PC-9 (cell line): ENCODE results near the gene CD96. TPM values are rescaled to one million over a fixed set of nuclear protein-coding genes. Genes with fewer than 3 reads are reported as not detected.

Source experiments
- BruUV-seq: library from RNA; stranded (reverse); fragments of 400-500 nt; replicated peaks from 2 replicates; lab custom pipeline; 2021; lab: Mats Ljungman, UMichigan
- CTCF ChIA-PET: fragments of 300-600 bp; sonication (Branson Sonifier 250); formaldehyde crosslinking; loops from one replicate; lab custom pipeline; 2022; ENCODE audit warnings: antibody characterized with exemption; lab: Charles Lee
- POLR2A ChIA-PET: fragments of 300-600 bp; sonication (Branson Sonifier 250); formaldehyde crosslinking; loops from one replicate; lab custom pipeline; 2022; ENCODE audit warnings: antibody characterized with exemption; ENCODE audit not compliant: unreplicated experiment; lab: Charles Lee
- DNase-seq, 2 experiments: peaks; one replicate each; pipeline versions ENCODE4 v3.0.0 to v3.0.0-alpha.2; 2015 to 2022; ENCODE audit warnings: mixed read lengths in 1 of 2
- H2AFZ ChIP-seq: fragments of 200-600 bp; sonication (generic); 2 replicates; pipeline ENCODE4 v1.8.1; 2017; ENCODE audit warnings: antibody characterized with exemption
- H3F3A ChIP-seq: fragments of 200-600 bp; sonication (generic); 2 replicates; pipeline ENCODE4 v1.8.1; 2017; ENCODE audit warnings: antibody characterized with exemption, mild to moderate bottlenecking, low read depth; ENCODE audit not compliant: insufficient read depth
- H3K27ac ChIP-seq: fragments of 200-600 bp; sonication (generic); 2 replicates; pipeline ENCODE4 v1.6.1; 2016; ENCODE audit warnings: mixed run types
- H3K27me3 ChIP-seq: fragments of 200-600 bp; sonication (generic); 2 replicates; pipeline ENCODE4 v1.6.1; 2016; ENCODE audit warnings: low read depth, mixed run types; ENCODE audit not compliant: insufficient read depth
- H3K36me3 ChIP-seq: fragments of 200-600 bp; sonication (generic); 2 replicates; pipeline ENCODE4 v1.6.1; 2016; ENCODE audit warnings: low read depth, mixed run types
- H3K4me1 ChIP-seq: fragments of 200-600 bp; sonication (generic); replicated peaks from 2 replicates; pipeline ENCODE4 v1.6.1; 2016; ENCODE audit warnings: mixed run types; ENCODE audit not compliant: insufficient read depth
- H3K4me2 ChIP-seq: fragments of 200-600 bp; sonication (generic); 2 replicates; pipeline ENCODE4 v1.6.1; 2017; ENCODE audit warnings: mixed run types
- H3K4me3 ChIP-seq: fragments of 200-600 bp; sonication (generic); 2 replicates; pipeline ENCODE4 v1.6.1; 2016; ENCODE audit warnings: mixed run types
- H3K79me2 ChIP-seq: fragments of 200-600 bp; sonication (generic); 2 replicates; pipeline ENCODE4 v1.6.1; 2017; ENCODE audit warnings: low read depth, mixed run types
- H3K9me2 ChIP-seq: fragments of 200-600 bp; sonication (generic); 2 replicates; pipeline ENCODE4 v1.8.1; 2017; ENCODE audit warnings: mild to moderate bottlenecking; ENCODE audit not compliant: insufficient read depth
- H3K9me3 ChIP-seq: fragments of 200-600 bp; sonication (generic); 2 replicates; pipeline ENCODE4 v1.8.1; 2016; ENCODE audit warnings: low read depth; ENCODE audit not compliant: insufficient read depth
- H4K20me1 ChIP-seq: fragments of 200-600 bp; sonication (generic); 2 replicates; pipeline ENCODE4 v1.8.1; 2017; ENCODE audit not compliant: insufficient read depth
- EZH2 ChIP-seq: fragments of 200-600 bp; sonication (generic); IDR thresholded peaks from 2 replicates; pipeline ENCODE4 v1.8.0; 2017; ENCODE audit warnings: antibody characterized with exemption, low read depth
- intact Hi-C: fragments of 100-400 bp; cut with micrococcal nuclease; formaldehyde crosslinking; loops from one replicate; pipeline ENCODE4 v1.10.0; 2022; ENCODE audit not compliant: unreplicated experiment
- total RNA-seq: library from RNA; stranded (reverse); gene quantifications from 2 replicates; pipeline ENCODE4 v1.2.3, GENCODE V29; 2021
- TF ChIP-seq, protein P1 (sequence below): fragments of 200-600 bp; sonication (generic); conservative IDR thresholded peaks from 2 replicates; pipeline ENCODE4 v1.6.1; 2017; ENCODE audit warnings: mixed run types, antibody characterized with exemption, mild to moderate bottlenecking, moderate library complexity

The CD96 gene
- total RNA-seq, 1 experiment from 2014 or later = 0.11 TPM

DNA sequence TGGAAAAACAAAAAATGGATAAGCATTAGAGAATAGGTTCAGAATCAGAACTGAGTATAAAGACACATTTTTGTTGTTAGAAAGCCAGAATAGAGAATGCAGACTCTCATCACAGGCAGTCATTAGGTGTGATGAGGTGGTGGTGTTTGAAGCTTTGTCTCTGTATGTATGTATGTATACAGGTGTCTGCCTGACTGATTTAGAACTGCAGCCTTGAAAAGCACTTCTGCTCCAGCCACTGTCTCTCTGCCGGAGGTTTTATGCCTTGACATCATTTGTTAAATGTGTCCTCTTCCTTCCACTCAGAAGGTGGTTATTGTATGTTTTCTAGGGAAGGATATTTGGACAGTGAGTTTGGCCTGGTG is 133.8 kb downstream of the CD96 start:
- intact Hi-C loops = loop anchor here (1.0 to 5.0 kb wide), 8 partner anchors 59 to 604 kb away; partner anchors contain the start of genes NECTIN3 and ZBED2
- Histone ChIP-seq H3K9me3 (no peaks in the 10 kb centered on the region), H3K4me2 (peak overlapping the region; percentile 92), H3K27ac (peak overlapping the region; percentile 83), H3K4me1 (peaks cover 44% of the 10 kb centered on the region), H3K36me3 (peaks cover 4% of the 10 kb centered on the region), H3F3A (peaks cover 39% of the 10 kb centered on the region), H2AFZ (peak overlapping the region; percentile 1; the same call in 1 of the 2 replicates), H3K9me2 (no peaks in the 10 kb centered on the region), H3K27me3 (no peaks in the 10 kb centered on the region), H4K20me1 (no peaks in the 10 kb centered on the region), H3K79me2 (peaks cover 53% of the 10 kb centered on the region), H3K4me3 (peak overlapping the region; percentile 62)
- POLR2A ChIA-PET = no interaction called here
- CTCF ChIA-PET = no interaction called here
- TF ChIP-seq, protein P1, sequence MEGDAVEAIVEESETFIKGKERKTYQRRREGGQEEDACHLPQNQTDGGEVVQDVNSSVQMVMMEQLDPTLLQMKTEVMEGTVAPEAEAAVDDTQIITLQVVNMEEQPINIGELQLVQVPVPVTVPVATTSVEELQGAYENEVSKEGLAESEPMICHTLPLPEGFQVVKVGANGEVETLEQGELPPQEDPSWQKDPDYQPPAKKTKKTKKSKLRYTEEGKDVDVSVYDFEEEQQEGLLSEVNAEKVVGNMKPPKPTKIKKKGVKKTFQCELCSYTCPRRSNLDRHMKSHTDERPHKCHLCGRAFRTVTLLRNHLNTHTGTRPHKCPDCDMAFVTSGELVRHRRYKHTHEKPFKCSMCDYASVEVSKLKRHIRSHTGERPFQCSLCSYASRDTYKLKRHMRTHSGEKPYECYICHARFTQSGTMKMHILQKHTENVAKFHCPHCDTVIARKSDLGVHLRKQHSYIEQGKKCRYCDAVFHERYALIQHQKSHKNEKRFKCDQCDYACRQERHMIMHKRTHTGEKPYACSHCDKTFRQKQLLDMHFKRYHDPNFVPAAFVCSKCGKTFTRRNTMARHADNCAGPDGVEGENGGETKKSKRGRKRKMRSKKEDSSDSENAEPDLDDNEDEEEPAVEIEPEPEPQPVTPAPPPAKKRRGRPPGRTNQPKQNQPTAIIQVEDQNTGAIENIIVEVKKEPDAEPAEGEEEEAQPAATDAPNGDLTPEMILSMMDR = no peak
- no peak for TF ChIP-seq EZH2
- no peak for DNase-seq
- no TSS peak for BruUV-seq

DNA sequence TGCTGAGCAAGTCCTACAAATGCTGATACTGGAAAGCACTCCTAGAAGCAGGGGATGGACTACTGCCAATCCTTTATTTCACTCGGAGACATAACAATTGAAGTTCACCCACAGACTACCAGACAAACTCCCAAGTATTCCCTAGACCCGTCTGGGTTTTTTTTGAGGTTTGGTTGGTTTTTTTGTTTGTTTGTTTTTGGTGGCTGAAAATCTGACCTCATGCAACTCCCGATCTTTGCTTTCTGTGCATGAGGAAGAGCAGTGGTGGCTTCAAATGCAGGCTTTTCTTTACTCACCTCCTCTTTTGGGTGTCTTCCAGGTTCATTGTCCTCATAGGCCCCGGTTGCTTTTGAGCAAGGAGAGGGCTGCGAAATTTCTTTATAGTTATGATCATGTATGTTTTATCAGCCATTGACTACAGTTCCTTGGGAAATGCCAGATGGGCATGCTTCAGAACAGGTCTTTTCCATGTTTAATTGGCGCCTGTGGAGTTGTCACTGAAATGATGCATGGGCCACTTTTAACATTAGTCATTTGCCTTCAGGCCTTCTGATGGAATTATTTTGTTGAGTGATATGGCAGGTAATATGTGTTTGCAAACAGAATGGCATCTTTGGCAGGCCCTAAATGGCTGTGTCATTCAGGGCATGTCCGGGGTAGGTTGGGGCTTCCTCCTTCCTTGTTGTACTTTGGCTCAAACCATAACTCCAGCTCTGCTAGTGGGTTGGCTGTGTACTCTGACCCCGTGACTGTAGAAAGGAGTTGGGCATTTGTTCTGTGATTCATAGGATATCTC is 134.4 kb downstream of the CD96 start:
- intact Hi-C loops = loop anchor here (1.0 to 5.0 kb wide), 8 partner anchors 59 to 604 kb away; partner anchors contain the start of genes NECTIN3 and ZBED2
- Histone ChIP-seq H3K9me2 (no peaks in the 10 kb centered on the region), H3K27me3 (no peaks in the 10 kb centered on the region), H4K20me1 (no peaks in the 10 kb centered on the region), H3K36me3 (peaks cover 4% of the 10 kb centered on the region), H3F3A (peaks cover 39% of the 10 kb centered on the region), H3K4me2 (peak overlapping the region; percentile 92), H3K9me3 (no peaks in the 10 kb centered on the region), H3K27ac (peak overlapping the region; percentile 83), H2AFZ (peak overlapping the region; percentile 12; the same call in 1 of the 2 replicates), H3K4me1 (peaks cover 44% of the 10 kb centered on the region), H3K79me2 (peaks cover 59% of the 10 kb centered on the region), H3K4me3 (peak overlapping the region; percentile 62)
- peak; percentile 92 to 100 for DNase-seq
- CTCF ChIA-PET = interaction anchor here (0.7 to 1.1 kb wide), 2 partner anchors 40 to 99 kb away, joined by 3 read pairs; no protein-coding TSS in a partner anchor
- TF ChIP-seq EZH2 = no peak
- TF ChIP-seq, protein P1 = no peak
- BruUV-seq = TSS peak; percentile 34
- POLR2A ChIA-PET = interaction anchor here (0.5 to 1.0 kb wide), 6 partner anchors 81 to 303 kb away, joined by 3 to 8 read pairs (median 4); partner anchors contain the start of genes ABHD10 and ZBED2

DNA sequence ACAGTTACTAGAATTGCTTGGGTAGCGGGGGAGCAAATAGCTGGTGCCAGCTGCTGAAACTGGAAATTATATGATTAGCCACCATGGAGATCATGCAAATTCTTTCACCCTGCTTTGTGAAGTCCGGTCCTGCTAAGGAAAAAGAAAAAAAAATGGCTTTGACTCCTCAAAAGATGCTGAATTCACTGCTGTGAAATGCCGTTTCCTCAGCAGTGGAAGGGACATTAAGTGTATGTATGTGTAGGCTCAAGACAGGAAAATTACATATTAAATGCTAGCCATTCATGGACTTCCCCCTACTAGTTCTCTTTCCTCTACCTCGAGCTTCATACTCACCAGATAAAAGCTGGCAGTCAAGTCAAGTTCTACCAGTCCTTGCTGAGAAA is 135.0 kb downstream of the CD96 start:
- Histone ChIP-seq H3K9me2 (no peaks in the 10 kb centered on the region), H3K27me3 (no peaks in the 10 kb centered on the region), H2AFZ (peak overlapping the region; percentile 12; the same call in 1 of the 2 replicates), H3F3A (peaks cover 42% of the 10 kb centered on the region), H3K4me2 (peak overlapping the region; percentile 92), H4K20me1 (no peaks in the 10 kb centered on the region), H3K27ac (peak overlapping the region; percentile 83), H3K36me3 (peaks cover 4% of the 10 kb centered on the region), H3K79me2 (peaks cover 65% of the 10 kb centered on the region), H3K4me3 (peak overlapping the region; percentile 62; the same call in 1 of the 2 replicates), H3K4me1 (peaks cover 44% of the 10 kb centered on the region), H3K9me3 (no peaks in the 10 kb centered on the region)
- intact Hi-C loops = loop anchor here (2.0 to 5.0 kb wide), 3 partner anchors 82 to 605 kb away; partner anchors contain the start of genes NECTIN3 and ZBED2
- no peak for TF ChIP-seq EZH2
- TF ChIP-seq, protein P1 = no peak
- CTCF ChIA-PET = interaction anchor here (0.7 to 1.1 kb wide), 2 partner anchors 39 to 99 kb away, joined by 3 read pairs; no protein-coding TSS in a partner anchor
- no TSS peak for BruUV-seq
- POLR2A ChIA-PET = interaction anchor here (0.5 to 1.0 kb wide), 7 partner anchors 82 to 302 kb away, joined by 3 to 8 read pairs (median 4); partner anchors contain the start of genes ABHD10 and ZBED2
- no peak for DNase-seq
